ENCODE results near the gene ABTB1. TPM values are rescaled to one million over a fixed set of nuclear protein-coding genes. Genes with fewer than 3 reads are reported as not detected.

ABTB1 gene
- total and polyA plus RNA-seq, 5 donors from 2014 or later: 120 to 130 (median 123) TPM

DNA sequence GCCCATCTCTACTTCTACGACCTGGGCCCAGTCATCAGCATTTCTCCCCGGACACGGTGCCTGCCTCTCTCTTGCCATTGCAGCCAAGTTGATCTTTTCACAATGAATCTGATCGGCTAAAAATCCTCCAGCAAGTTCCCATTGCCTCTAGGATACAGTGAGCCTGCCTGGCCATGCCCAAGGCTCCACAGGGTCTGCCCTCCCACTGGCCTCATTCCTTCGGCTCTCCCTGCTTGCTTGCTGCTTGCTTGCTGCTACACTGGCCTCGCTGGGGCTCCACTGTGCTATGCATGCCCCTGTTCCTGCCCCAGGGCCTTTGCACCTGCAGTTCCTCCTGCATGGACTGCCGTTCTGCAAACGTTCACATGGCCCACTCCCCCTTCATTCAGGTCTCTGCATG is 2.0 kb downstream of the ABTB1 start:
- Mint-ChIP-seq H3K4me1 (peaks cover 0 to 50% (median 13%) of the 10 kb centered on the region in 4 donors), H3K27me3 (no peaks in the 10 kb centered on the region), H3K27ac (peak overlapping the region; percentile 57 to 86 (median 84)), H3K36me3 (peaks cover 15% of the 10 kb centered on the region), H3K9me3 (peaks cover 0 to 1% (median 0%) of the 10 kb centered on the region in 7 donors), H3K4me3 (peak overlapping the region; percentile 80 to 95 (median 93))
- ATAC-seq (ENCODE audit: low read depth in 2 of 2): no peak
- no peak for DNase-seq
- no peak overlapping the region for H3K27ac ChIP-seq (ENCODE audit: insufficient read depth, low read length, poor library complexity, severe bottlenecking)
- H3K9me3 ChIP-seq (ENCODE audit: control insufficient read depth in 2 of 2, low read length in 2 of 2): no peaks in the 10 kb centered on the region
- H3K4me3 ChIP-seq (ENCODE audit: low read depth, low read length): no peak overlapping the region
- peaks cover 24% of the 10 kb centered on the region for H3K36me3 ChIP-seq (ENCODE audit: control insufficient read depth, insufficient read depth, low read length)
- H3K4me1 ChIP-seq (ENCODE audit: control insufficient read depth, insufficient read depth, low read length, poor library complexity, severe bottlenecking): peaks cover 35% of the 10 kb centered on the region
- H3K27me3 ChIP-seq (ENCODE audit: control insufficient read depth, insufficient read depth, low read length): no peaks in the 10 kb centered on the region

- peak overlapping the region; percentile 27 to 93 (median 70) for H3K4me3 Mint-ChIP-seq
- H3K9me3 ChIP-seq (ENCODE audit: control insufficient read depth in 2 of 2, low read length in 2 of 2): no peaks in the 10 kb centered on the region
- H3K4me1 Mint-ChIP-seq: peaks cover 0 to 50% (median 13%) of the 10 kb centered on the region in 4 donors
- H3K27ac ChIP-seq (ENCODE audit: insufficient read depth, low read length, poor library complexity, severe bottlenecking): no peak overlapping the region
- ATAC-seq (ENCODE audit: low read depth in 2 of 2) (no peak), DNase-seq (no peak)
- H3K27me3 Mint-ChIP-seq: no peaks in the 10 kb centered on the region
- H3K27me3 ChIP-seq (ENCODE audit: control insufficient read depth, insufficient read depth, low read length): no peaks in the 10 kb centered on the region
- peaks cover 35% of the 10 kb centered on the region for H3K4me1 ChIP-seq (ENCODE audit: control insufficient read depth, insufficient read depth, low read length, poor library complexity, severe bottlenecking)
- peaks cover 24% of the 10 kb centered on the region for H3K36me3 ChIP-seq (ENCODE audit: control insufficient read depth, insufficient read depth, low read length)
- H3K4me3 ChIP-seq (ENCODE audit: low read depth, low read length): no peak overlapping the region
- peaks cover 15% of the 10 kb centered on the region for H3K36me3 Mint-ChIP-seq
- peak overlapping the region in 1 of 3 donors; percentile 86 for H3K27ac Mint-ChIP-seq
- H3K9me3 Mint-ChIP-seq: peaks cover 0 to 1% (median 0%) of the 10 kb centered on the region in 7 donors
Observed at GRCh38 chr3:127675651-127676391, 3.1 kb downstream of the ABTB1 start.

GRCh38 chr3:127676456-127676855 is 3.7 kb downstream of the ABTB1 start:
- H3K4me3 Mint-ChIP-seq: peak overlapping the region in 1 of 4 donors; percentile 93
- ATAC-seq (ENCODE audit: low read depth in 2 of 2) (no peak), DNase-seq (no peak)
- H3K27me3 Mint-ChIP-seq: no peaks in the 10 kb centered on the region
- Histone ChIP-seq H3K4me3 (ENCODE audit: low read depth, low read length) (no peak overlapping the region), H3K27ac (ENCODE audit: insufficient read depth, low read length, poor library complexity, severe bottlenecking) (no peak overlapping the region), H3K27me3 (ENCODE audit: control insufficient read depth, insufficient read depth, low read length) (no peaks in the 10 kb centered on the region), H3K9me3 (ENCODE audit: control insufficient read depth in 2 of 2, low read length in 2 of 2) (no peaks in the 10 kb centered on the region), H3K36me3 (ENCODE audit: control insufficient read depth, insufficient read depth, low read length) (peaks cover 24% of the 10 kb centered on the region), H3K4me1 (ENCODE audit: control insufficient read depth, insufficient read depth, low read length, poor library complexity, severe bottlenecking) (peaks cover 35% of the 10 kb centered on the region)
- peaks cover 0 to 1% (median 0%) of the 10 kb centered on the region in 7 donors for H3K9me3 Mint-ChIP-seq
- H3K27ac Mint-ChIP-seq: no peak overlapping the region
- H3K4me1 Mint-ChIP-seq: peaks cover 0 to 50% (median 17%) of the 10 kb centered on the region in 4 donors
- peaks cover 15% of the 10 kb centered on the region for H3K36me3 Mint-ChIP-seq

DNA sequence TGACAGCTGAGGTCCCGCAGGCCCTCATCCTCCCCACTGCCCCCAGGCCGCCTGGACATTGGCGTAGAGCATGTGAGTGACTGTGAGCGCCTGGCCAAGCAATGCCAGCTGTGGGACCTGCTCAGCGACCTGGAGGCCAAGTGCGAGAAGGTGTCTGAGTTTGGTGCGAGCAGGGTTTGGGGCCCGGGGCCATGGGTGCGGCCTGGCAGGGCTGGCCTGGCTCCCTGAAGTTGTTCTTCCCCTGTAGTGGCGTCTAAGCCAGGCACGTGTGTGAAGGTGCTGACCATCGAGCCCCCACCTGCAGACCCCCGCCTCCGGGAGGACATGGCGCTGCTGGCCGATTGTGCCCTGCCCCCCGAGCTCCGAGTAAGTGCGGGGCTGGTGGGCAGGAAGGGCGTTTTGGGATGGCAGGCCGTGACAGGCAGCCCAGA is 4.2 kb downstream of the ABTB1 start:
- no peaks in the 10 kb centered on the region for H3K9me3 ChIP-seq (ENCODE audit: control insufficient read depth in 2 of 2, low read length in 2 of 2)
- Mint-ChIP-seq H3K4me1 (peaks cover 0 to 47% (median 17%) of the 10 kb centered on the region in 4 donors), H3K27me3 (no peaks in the 10 kb centered on the region), H3K9me3 (peaks cover 0 to 1% (median 0%) of the 10 kb centered on the region in 7 donors), H3K4me3 (no peak overlapping the region), H3K27ac (no peak overlapping the region), H3K36me3 (peaks cover 15% of the 10 kb centered on the region)
- no peaks in the 10 kb centered on the region for H3K27me3 ChIP-seq (ENCODE audit: control insufficient read depth, insufficient read depth, low read length)
- H3K36me3 ChIP-seq (ENCODE audit: control insufficient read depth, insufficient read depth, low read length): peaks cover 24% of the 10 kb centered on the region
- H3K27ac ChIP-seq (ENCODE audit: insufficient read depth, low read length, poor library complexity, severe bottlenecking): no peak overlapping the region
- no peak overlapping the region for H3K4me3 ChIP-seq (ENCODE audit: low read depth, low read length)
- no peak for DNase-seq
- ATAC-seq (ENCODE audit: low read depth in 2 of 2): no peak
- peaks cover 30% of the 10 kb centered on the region for H3K4me1 ChIP-seq (ENCODE audit: control insufficient read depth, insufficient read depth, low read length, poor library complexity, severe bottlenecking)

DNA sequence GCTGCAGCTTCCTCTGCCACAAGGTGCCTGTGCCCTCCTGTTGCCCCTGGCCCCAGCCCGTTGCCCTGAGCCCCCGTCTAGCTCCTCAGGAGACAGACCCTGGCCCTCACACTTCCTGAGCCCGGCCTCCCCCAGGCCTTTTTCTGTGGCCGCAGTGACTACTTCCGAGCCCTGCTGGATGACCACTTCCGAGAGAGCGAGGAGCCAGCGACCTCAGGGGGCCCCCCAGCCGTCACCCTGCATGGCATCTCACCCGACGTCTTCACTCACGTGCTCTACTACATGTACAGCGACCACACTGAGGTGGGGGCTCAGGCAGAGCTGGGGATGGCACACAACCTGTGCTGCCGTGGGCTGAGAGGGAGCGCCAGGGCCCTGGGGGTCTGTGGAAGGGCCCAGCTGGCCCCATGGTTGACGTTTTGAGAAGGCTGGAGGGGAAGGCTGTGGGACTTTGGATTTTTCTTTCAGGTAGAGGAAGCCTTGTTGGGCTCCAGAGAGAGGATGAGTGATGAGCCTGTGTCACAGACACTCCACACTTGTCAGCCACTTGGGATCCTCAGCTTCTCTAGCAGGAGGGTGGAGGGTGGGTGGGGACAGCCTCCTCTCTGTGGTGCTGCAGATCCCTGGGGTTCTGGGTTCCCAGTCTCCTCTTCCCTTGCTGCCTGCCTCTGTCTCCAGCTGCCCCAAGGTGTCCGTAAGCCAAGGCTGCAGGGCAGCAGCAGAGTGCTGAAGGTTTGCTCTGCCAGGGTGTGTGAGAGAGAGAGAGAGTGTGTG is 5.0 kb downstream of the ABTB1 start:
- H3K4me1 ChIP-seq (ENCODE audit: control insufficient read depth, insufficient read depth, low read length, poor library complexity, severe bottlenecking): peaks cover 24% of the 10 kb centered on the region
- no peaks in the 10 kb centered on the region for H3K27me3 ChIP-seq (ENCODE audit: control insufficient read depth, insufficient read depth, low read length)
- Mint-ChIP-seq H3K4me3 (peak overlapping the region in 2 of 4 donors; percentile 24 to 81), H3K27ac (no peak overlapping the region), H3K27me3 (no peaks in the 10 kb centered on the region), H3K4me1 (peaks cover 0 to 47% (median 17%) of the 10 kb centered on the region in 4 donors), H3K36me3 (peaks cover 15% of the 10 kb centered on the region), H3K9me3 (peaks cover 0 to 1% (median 0%) of the 10 kb centered on the region in 7 donors)
- H3K27ac ChIP-seq (ENCODE audit: insufficient read depth, low read length, poor library complexity, severe bottlenecking): no peak overlapping the region
- DNase-seq (no peak), ATAC-seq (ENCODE audit: low read depth in 2 of 2) (no peak)
- H3K9me3 ChIP-seq (ENCODE audit: control insufficient read depth in 2 of 2, low read length in 2 of 2): no peaks in the 10 kb centered on the region
- no peak overlapping the region for H3K4me3 ChIP-seq (ENCODE audit: low read depth, low read length)
- H3K36me3 ChIP-seq (ENCODE audit: control insufficient read depth, insufficient read depth, low read length): peaks cover 24% of the 10 kb centered on the region

DNA sequence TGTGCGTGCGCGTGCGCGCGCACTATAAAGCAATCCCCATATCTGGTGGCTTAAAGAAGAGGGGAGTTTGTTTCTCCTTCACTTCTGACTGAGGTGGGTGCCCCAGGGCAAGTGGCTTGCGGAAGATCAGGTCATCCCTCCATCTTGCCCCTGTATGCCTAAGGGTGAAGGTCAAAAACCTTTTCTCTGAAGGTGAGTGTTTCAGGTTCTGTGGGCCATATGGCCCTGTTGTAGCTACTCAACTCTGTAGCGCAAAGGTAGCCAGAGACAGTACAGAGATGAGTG is 5.5 kb downstream of the ABTB1 start:
- DNase-seq (no peak), ATAC-seq (ENCODE audit: low read depth in 2 of 2) (no peak)
- Histone ChIP-seq H3K9me3 (ENCODE audit: control insufficient read depth in 2 of 2, low read length in 2 of 2) (no peaks in the 10 kb centered on the region), H3K4me3 (ENCODE audit: low read depth, low read length) (no peak overlapping the region), H3K4me1 (ENCODE audit: control insufficient read depth, insufficient read depth, low read length, poor library complexity, severe bottlenecking) (peaks cover 23% of the 10 kb centered on the region), H3K27me3 (ENCODE audit: control insufficient read depth, insufficient read depth, low read length) (no peaks in the 10 kb centered on the region), H3K27ac (ENCODE audit: insufficient read depth, low read length, poor library complexity, severe bottlenecking) (no peak overlapping the region), H3K36me3 (ENCODE audit: control insufficient read depth, insufficient read depth, low read length) (peaks cover 24% of the 10 kb centered on the region)
- Mint-ChIP-seq H3K4me3 (no peak overlapping the region), H3K27me3 (no peaks in the 10 kb centered on the region), H3K9me3 (peaks cover 0 to 1% (median 0%) of the 10 kb centered on the region in 7 donors), H3K36me3 (peaks cover 15% of the 10 kb centered on the region), H3K27ac (no peak overlapping the region), H3K4me1 (peaks cover 0 to 47% (median 17%) of the 10 kb centered on the region in 4 donors)

GRCh38 chr3:127678611-127679533 is 6.1 kb downstream of the ABTB1 start:
- peak overlapping the region in 1 of 3 donors; percentile 55 for H3K27ac Mint-ChIP-seq
- H3K36me3 Mint-ChIP-seq: peaks cover 15% of the 10 kb centered on the region
- H3K4me3 ChIP-seq (ENCODE audit: low read depth, low read length): no peak overlapping the region
- peaks cover 0 to 1% (median 0%) of the 10 kb centered on the region in 7 donors for H3K9me3 Mint-ChIP-seq
- H3K36me3 ChIP-seq (ENCODE audit: control insufficient read depth, insufficient read depth, low read length): peaks cover 24% of the 10 kb centered on the region
- H3K4me3 Mint-ChIP-seq: no peak overlapping the region
- no peaks in the 10 kb centered on the region for H3K27me3 ChIP-seq (ENCODE audit: control insufficient read depth, insufficient read depth, low read length)
- no peak for DNase-seq
- no peaks in the 10 kb centered on the region for H3K9me3 ChIP-seq (ENCODE audit: control insufficient read depth in 2 of 2, low read length in 2 of 2)
- H3K4me1 ChIP-seq (ENCODE audit: control insufficient read depth, insufficient read depth, low read length, poor library complexity, severe bottlenecking): peaks cover 21% of the 10 kb centered on the region
- no peak for ATAC-seq (ENCODE audit: low read depth in 2 of 2)
- H3K4me1 Mint-ChIP-seq: peaks cover 0 to 48% (median 18%) of the 10 kb centered on the region in 4 donors
- no peaks in the 10 kb centered on the region for H3K27me3 Mint-ChIP-seq
- H3K27ac ChIP-seq (ENCODE audit: insufficient read depth, low read length, poor library complexity, severe bottlenecking): no peak overlapping the region
